Measurements from ENCODE around the gene ZNF496. TPM values are rescaled to one million over a fixed set of nuclear protein-coding genes. Genes with fewer than 3 reads are reported as not detected.
"Not testable (repeated sequence)": the region's sequence is repeated elsewhere in the genome, so short reads cannot be mapped to it uniquely, and the experiment has no call there.

Gene ZNF496
- total RNA-seq, 4 donors from 2014 or later = 8.8 to 48.0 (median 29.8) TPM

DNA sequence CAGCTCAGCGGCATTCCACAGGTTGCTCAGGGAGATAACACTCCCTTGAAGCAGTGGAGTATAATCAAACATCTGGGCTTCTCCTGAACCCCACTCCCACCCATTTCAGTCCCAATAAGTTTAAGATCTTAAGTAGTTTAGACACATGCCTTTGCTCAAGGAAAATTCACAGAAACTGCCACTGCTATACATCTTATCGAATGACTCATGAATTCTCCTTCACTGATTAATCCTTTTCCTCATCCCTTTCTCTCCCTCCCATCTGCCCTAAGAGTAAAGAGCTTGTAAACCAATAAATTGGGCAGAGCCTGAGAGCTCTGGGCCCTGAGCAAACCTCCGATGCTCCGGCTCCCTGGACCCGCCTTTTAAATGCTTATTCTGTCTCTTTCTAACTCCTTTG lies 65.6 kb downstream of the ZNF496 start:
- TF ChIP-seq, protein P1, sequence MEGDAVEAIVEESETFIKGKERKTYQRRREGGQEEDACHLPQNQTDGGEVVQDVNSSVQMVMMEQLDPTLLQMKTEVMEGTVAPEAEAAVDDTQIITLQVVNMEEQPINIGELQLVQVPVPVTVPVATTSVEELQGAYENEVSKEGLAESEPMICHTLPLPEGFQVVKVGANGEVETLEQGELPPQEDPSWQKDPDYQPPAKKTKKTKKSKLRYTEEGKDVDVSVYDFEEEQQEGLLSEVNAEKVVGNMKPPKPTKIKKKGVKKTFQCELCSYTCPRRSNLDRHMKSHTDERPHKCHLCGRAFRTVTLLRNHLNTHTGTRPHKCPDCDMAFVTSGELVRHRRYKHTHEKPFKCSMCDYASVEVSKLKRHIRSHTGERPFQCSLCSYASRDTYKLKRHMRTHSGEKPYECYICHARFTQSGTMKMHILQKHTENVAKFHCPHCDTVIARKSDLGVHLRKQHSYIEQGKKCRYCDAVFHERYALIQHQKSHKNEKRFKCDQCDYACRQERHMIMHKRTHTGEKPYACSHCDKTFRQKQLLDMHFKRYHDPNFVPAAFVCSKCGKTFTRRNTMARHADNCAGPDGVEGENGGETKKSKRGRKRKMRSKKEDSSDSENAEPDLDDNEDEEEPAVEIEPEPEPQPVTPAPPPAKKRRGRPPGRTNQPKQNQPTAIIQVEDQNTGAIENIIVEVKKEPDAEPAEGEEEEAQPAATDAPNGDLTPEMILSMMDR (IDR thresholded peaks at IDR 0.05; ENCODE audit: low read depth) = no peak

DNA sequence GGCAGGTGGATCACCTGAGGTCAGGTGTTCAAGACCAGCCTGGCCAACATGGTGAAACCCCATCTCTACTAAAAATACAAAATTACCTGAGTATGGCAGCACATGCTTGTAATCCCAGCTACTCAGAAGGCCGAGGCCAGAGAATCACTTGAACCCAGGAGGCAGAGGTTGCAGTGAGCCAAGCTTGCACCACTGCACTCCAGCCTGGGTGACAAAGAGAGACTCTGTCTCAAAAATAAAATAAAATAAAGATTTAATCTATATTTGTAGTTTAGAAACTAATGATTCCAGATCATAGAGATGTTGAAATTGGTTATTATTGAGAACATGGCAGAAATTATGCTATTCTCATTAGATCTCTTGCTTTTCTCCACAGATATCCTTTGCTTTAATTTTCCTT lies 75.9 kb downstream of the ZNF496 start, which contains the start of gene VN1R5:
Gene VN1R5, plus strand, starts transcription at position 301 of the 400 bp plus-strand sequence.
- TF ChIP-seq, protein P1 (IDR thresholded peaks at IDR 0.05; ENCODE audit: low read depth) = not testable (repeated sequence)

DNA sequence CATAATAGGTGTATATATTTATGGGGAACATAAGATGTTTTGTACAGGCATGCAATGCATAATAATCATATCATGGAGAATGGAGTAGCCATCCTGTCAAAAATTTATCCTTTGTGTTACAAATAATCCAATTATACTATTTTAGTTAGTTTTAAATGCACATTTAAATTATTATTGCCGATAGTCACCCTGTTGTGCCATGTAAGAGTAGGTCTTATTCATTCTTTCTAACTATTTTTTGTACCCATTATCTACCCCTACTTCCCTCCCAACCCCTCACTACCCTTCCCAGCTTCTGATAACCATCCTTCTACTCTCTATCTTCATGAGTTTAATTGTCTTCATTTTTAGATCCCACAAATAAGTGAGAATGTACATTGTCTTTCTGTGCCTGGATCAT lies 84.1 kb downstream of the ZNF496 start:
- TF ChIP-seq, protein P1 (IDR thresholded peaks at IDR 0.05; ENCODE audit: low read depth) = no peak

Small RNA genes lying within 50 kb of the gene (small RNA-seq; reads per million reads assigned to genes)
- gene RF00019 = 0.49 reads per million

Other genes with a start within 250 kb of the ZNF496 start
- gene ZNF669, start 227.5 kb downstream of the ZNF496 start, total RNA-seq = 1 to 10 TPM; 3.9 to 6.6 (median 5.6) TPM
- gene ZNF124, start 159.8 kb downstream of the ZNF496 start, total RNA-seq = 10 to 100 TPM; 14.2 to 29.4 (median 23.2) TPM
- not detected for gene VN1R5, start 75.8 kb downstream of the ZNF496 start, total RNA-seq
- 1 to 10 TPM; 3.4 to 9.6 (median 7.0) TPM for gene NLRP3, start 84.3 kb upstream of the ZNF496 start, total RNA-seq
- gene OR2B11, start 126.2 kb upstream of the ZNF496 start, total RNA-seq = not detected
- gene OR2C3, start 204.6 kb upstream of the ZNF496 start, total RNA-seq = under 1 TPM in 1 of 4 donors, not detected in 3; 0.17 TPM
- gene GCSAML, start 217.3 kb upstream of the ZNF496 start, total RNA-seq = 1 to 10 TPM in 2 of 4 donors, under 1 TPM in 2; 0.68 to 2.1 (median 0.93) TPM